Stimulated activated CD8-positive, alpha-beta memory T cell treated with anti-CD3 and anti-CD28 coated beads, Interleukin-7, amount 100 ng/mL, for 4 hours (primary cell): ENCODE measurements around the gene PCNX2.
"Not testable (repeated sequence)": the region's sequence is repeated elsewhere in the genome, so short reads cannot be mapped to it uniquely, and the experiment has no call there.

Source experiments
- DNase-seq, 2 donors: peaks; one replicate each; pipeline ENCODE4 v3.0.0-alpha.2; 2020; ENCODE audit warnings: low read depth in 2 of 2

PCNX2 gene

DNA sequence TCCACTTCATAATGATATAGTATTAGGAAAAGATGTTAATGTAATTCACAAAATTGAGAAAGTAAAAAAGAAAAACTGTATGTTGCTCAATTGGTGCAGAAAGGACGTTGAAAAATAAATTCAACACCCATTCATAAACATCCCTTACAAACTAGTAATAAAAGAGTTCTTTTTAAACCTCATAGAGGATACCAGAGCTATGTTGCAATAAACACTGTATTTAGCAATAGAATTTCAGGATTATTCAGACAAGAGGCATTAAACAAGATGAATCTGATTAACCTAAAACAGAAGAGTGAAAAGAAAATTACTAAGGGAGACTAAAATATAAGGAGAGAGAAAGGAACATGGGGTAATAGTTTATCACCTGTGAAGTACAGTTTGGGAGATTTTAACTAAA lies 190.3 kb downstream of the PCNX2 start:
- DNase-seq, result no peak

DNA sequence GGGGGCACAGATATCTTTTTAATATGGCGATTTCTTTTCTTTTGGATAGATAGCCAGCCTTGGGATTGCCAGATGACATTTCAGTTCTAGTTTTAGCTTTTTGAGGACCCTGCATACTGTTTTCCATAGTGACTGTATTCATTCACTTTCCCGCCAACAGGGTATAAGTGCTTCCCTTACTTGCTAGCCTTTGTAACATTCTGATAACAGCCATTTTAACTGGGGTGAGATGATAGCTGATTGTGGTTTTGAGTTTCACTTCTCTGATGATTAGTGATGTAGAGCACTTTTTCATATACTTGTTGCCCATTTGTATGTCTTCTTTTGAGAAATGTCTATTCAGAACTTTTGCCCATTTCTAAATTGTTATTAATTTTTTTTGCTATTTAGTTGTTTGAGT lies 193.2 kb downstream of the PCNX2 start:
- DNase-seq, result no peak

DNA sequence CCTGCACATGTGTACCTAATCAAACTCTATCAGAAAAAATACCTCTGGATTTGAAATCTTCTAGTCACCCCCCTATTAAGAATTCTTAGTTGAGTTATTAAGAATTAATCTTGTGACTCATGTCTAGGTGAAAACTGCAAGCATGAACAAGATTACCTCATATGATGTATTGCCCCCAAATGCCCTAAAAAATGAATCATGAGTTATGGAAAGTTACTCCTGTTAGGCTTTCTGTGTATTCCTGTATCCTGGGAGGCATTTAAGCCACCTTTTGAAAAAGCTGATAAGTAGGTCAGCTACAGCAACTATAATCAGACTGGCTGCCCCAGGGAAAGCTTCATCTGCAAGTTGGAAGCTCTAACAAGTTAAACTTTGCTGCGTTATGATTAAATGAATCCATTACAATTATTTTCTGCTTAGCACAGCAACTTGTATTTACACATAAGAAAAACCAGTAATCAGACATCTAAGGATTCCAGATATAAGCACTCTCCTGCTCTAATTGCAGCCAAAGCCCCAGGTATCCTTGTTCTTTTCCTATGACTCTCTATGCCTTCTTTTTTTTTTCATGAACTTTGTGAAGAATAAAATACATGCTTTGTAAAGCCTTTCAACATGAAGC lies 197.5 kb downstream of the PCNX2 start:
- DNase-seq, result no peak

GRCh38 chr1:233097546-233097945 lies 198.0 kb downstream of the PCNX2 start:
- no peak for DNase-seq

DNA sequence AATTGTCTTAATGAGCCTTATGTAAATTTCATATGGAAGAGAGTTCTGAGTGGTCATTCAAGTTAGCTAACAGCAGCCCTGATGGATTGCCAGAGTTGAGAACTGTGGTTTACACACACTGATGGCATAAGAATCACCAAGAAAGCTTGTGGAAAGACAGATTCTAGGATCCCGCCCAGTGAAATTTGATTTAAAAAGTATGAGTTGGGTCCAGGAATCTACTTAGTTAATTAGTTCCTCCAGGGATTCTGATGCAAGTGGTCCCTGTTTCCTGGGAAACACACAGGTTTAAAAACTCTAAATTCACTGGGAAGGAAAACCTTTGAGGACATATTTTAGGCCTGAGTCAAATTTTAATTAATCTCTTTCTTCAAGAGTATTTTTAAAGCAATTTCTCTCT lies 200.8 kb downstream of the PCNX2 start:
- DNase-seq, result no peak

- no peak for DNase-seq
Measured at GRCh38 chr1:233094269-233094668, 201.3 kb downstream of the PCNX2 start.

- no peak for DNase-seq
Measured at GRCh38 chr1:233090746-233091494, 204.6 kb downstream of the PCNX2 start.

DNA sequence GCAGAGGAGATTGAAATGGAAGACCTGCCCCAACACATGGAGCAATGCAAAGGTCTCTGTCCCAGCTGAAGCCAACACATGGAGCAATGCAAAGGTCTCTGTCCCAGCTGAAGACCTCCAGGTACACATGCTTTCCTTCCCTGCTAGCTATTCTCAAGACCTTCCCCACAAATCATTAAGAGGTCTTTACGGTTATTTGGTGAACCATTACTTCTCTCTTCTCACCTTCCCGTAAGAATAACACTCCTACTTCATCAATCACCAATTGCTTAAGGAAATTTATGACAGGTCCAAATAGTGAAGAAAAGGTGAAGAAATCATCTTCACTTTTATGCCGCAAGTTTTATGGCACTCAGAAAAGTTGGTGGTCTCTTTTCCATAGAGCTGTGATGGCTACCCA lies 206.3 kb downstream of the PCNX2 start:
- DNase-seq, result no peak

- no peak for DNase-seq
Measured at GRCh38 chr1:233088613-233089012, 206.9 kb downstream of the PCNX2 start.

DNA sequence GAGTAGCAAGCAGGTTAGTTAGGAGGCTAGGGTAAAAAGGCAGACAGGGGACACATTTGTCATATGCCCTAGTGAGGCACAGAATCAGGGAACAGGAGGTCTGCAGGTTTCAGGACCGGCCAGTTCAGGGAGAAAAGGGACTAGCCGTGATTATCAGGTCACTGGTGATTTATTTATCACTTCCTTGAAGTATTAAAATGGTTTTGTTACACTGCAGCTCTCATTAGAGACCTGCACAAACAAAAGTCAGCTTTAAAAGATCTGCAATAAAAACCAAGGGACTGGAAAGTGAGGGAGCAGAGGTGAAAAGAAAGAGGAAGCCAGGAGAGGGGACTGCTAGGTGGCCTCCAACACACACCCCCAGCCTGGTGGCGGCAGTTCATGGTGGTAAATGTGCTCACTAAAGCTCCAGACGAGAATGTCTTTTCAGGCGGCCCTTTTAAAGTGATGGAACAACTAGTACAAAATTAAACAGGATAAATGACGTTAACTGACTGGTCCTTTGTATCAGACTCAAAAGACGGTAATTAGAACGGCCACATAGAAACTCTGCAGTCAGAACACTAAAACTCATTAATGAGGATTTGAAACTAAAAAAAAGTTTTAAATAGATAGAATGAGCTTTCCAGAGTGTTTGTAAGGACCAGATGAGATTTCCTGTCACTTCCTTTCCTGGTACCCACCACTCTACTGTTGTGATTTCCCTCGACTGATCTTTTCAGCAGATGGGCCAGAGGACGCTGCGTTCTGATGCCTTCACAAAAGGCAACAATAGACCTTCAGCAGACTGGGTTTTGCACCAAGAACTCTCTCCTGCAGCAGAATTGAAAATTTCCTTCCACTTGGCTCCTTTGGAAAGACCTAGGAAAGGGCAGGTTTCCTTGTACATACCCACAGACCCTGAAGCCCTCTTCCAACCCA lies 208.3 kb downstream of the PCNX2 start:
- no peak for DNase-seq

DNA sequence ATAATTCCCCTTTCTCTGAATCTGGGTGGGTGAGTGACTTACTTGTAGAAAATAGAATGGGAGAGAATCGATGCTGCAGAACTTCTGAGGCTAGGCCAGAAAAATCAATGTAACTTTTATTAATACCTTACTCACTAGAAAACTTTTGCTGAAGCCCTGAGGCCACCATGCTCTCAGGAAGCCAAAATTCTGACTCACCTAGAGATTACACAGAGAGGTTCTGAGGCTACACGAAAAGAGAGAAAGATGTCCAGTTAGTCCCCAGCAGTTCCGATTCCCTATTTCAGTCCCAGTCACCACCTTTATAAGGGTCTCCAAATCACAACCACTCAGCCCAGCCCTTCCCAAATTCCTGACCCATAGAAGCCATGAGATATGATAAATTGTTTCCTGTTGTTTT lies 210.0 kb downstream of the PCNX2 start:
- no peak for DNase-seq

DNA sequence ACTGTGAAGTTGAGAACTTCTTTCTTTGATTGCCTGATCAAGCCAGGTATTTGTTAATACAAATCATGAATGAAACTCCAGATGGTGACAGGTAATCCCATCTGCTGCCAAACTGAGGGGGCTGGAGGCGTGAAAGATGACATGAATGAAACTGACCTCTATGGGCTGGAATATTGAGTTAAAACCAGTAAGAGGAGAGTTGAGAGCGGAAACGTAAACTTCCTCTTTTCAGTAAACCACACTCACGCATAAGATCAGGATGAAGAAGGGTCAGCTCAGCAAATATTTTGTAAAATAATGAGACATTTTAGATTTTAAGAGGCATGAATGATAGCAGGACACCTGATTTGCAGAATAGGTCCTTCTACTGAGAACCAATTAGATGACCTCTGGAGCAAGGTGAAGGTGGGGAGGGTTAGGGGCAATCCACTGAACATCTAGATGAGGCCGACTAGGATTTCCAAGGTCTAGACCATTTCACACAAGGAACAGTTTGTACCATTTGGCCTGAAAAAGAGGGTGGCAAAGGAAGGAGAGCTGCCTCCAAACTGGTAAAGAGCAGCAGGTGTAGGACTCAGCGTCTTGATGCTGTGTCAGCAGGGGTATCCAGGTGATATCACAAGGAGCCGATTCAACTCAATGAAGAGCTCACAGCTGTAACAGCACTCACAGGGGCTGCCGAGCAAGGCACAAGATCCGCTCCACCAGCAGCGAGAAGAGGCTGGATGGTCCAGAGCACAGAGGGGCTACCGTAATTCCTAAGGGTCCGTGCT lies 212.6 kb downstream of the PCNX2 start:
- no peak for DNase-seq

DNA sequence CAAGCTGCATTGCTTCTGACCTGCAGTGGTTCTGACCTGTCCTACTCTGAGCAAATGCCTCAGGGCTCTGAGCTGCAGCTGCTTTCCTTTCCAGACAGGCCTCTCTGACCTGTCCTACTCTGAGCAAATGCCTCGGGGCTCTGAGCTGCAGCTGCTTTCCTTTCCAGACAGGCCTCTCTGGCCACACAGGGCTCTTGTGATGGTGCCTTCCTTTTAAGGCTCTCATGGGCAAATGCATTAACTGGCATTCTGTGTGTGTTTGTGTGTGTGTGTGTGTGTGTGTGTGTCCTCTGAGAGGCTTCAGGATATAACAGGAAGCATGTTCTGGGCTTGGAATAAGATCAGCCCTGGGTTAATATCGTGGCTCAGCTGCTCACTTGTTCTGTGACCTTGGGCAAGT lies 213.8 kb downstream of the PCNX2 start:
- no peak for DNase-seq

GRCh38 chr1:233080827-233081226 lies 214.7 kb downstream of the PCNX2 start:
- not testable (repeated sequence) for DNase-seq

DNA sequence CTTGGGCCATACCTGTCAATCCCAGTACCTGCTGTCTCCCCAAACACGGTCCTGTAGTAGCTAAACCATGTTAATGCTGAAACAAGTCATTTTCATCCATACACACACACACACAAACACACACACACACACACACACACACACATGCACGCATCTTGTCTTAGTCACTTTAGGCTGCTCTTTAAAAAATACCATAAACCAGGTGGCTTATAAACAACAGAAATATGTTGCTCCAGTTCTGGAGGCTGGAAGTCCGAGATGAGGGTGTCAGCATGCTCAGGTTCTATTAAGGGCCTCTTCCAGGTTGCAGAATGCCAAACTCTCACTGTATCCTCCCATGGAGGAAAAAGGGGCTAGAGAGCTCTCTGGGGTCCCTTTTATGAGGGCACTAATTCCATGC lies 215.2 kb downstream of the PCNX2 start:
- DNase-seq, result no peak

DNA sequence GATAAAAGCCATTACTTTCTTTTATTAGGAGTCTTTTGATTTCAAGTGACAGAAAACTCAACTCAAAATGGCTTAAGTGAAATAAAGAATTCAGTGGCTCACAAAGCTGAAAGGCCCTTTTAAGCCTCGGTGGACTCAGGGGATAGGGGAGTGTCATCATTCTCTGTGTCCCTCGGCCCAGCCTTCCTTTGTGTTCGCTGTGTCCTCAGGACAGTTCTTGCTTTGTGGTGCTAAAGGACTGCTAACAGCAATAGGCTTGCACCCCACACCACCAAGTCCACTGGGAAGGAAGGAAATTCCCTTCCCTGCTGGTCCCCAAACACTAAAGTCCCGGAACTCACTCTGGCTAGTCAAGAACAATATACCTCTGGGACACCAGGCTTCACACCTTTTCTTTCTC lies 216.0 kb downstream of the PCNX2 start:
- DNase-seq, result no peak

- no peak for DNase-seq
Measured at GRCh38 chr1:233078396-233078795, 217.1 kb downstream of the PCNX2 start.

- DNase-seq, result no peak
Measured at GRCh38 chr1:233075915-233076295, 219.6 kb downstream of the PCNX2 start.

- DNase-seq, result no peak
Measured at GRCh38 chr1:233066087-233066486, 229.4 kb downstream of the PCNX2 start.

GRCh38 chr1:233065685-233066084 lies 229.8 kb downstream of the PCNX2 start:
- no peak for DNase-seq

- DNase-seq, result no peak
Measured at GRCh38 chr1:233064988-233065387, 230.5 kb downstream of the PCNX2 start.

- DNase-seq, result no peak
Measured at GRCh38 chr1:233063462-233063861, 232.1 kb downstream of the PCNX2 start.
